Measurements from ENCODE around the gene PLPP1.
A peak's percentile ranks its signal among the peaks of the same experiment; 100 is the strongest.
"Not testable (repeated sequence)": the region's sequence is repeated elsewhere in the genome, so short reads cannot be mapped to it uniquely, and the experiment has no call there.

Gene PLPP1

GRCh38 chr5:55509796-55510522 is 24.8 kb downstream of the PLPP1 start:
- H3K4me3 ChIP-seq (ENCODE audit: low read depth, low read length), result no peak overlapping the region
- no peak for DNase-seq (ENCODE audit: low read depth)
- no peak for TF ChIP-seq POLR2A (IDR thresholded peaks at IDR 0.05; ENCODE audit: extremely low read depth, insufficient read length)
- no peak for TF ChIP-seq MAX (IDR thresholded peaks at IDR 0.05; ENCODE audit: low read depth, low read length)
- TF ChIP-seq CTCF (IDR thresholded peaks at IDR 0.05; ENCODE audit: low read depth, low read length), result no peak
- no peak for TF ChIP-seq MYC (IDR thresholded peaks at IDR 0.05; ENCODE audit: low read depth, low read length)

- no peak for DNase-seq (ENCODE audit: low read depth)
- H3K4me3 ChIP-seq (ENCODE audit: low read depth, low read length), result no peak overlapping the region
- no peak for TF ChIP-seq POLR2A (IDR thresholded peaks at IDR 0.05; ENCODE audit: extremely low read depth, insufficient read length)
- no peak for TF ChIP-seq MAX (IDR thresholded peaks at IDR 0.05; ENCODE audit: low read depth, low read length)
- no peak for TF ChIP-seq CTCF (IDR thresholded peaks at IDR 0.05; ENCODE audit: low read depth, low read length)
- TF ChIP-seq MYC (IDR thresholded peaks at IDR 0.05; ENCODE audit: low read depth, low read length), result no peak
These were observed 25.7 kb downstream of the PLPP1 start for GRCh38 chr5:55509097-55509496.

GRCh38 chr5:55507574-55507973 is 27.2 kb downstream of the PLPP1 start:
- no peak overlapping the region for H3K4me3 ChIP-seq (ENCODE audit: low read depth, low read length)
- TF ChIP-seq POLR2A (IDR thresholded peaks at IDR 0.05; ENCODE audit: extremely low read depth, insufficient read length), result no peak
- no peak for TF ChIP-seq CTCF (IDR thresholded peaks at IDR 0.05; ENCODE audit: low read depth, low read length)
- TF ChIP-seq MYC (IDR thresholded peaks at IDR 0.05; ENCODE audit: low read depth, low read length), result no peak
- TF ChIP-seq MAX (IDR thresholded peaks at IDR 0.05; ENCODE audit: low read depth, low read length), result no peak
- DNase-seq (ENCODE audit: low read depth), result no peak

GRCh38 chr5:55505711-55506110 is 29.1 kb downstream of the PLPP1 start:
- not testable (repeated sequence) for DNase-seq (ENCODE audit: low read depth); H3K4me3 ChIP-seq (ENCODE audit: low read depth, low read length)

- not testable (repeated sequence) for DNase-seq (ENCODE audit: low read depth); H3K4me3 ChIP-seq (ENCODE audit: low read depth, low read length)
These were observed 30.8 kb downstream of the PLPP1 start for GRCh38 chr5:55503917-55504316.

- DNase-seq (ENCODE audit: low read depth), result peak; percentile 2
- no peak for TF ChIP-seq POLR2A (IDR thresholded peaks at IDR 0.05; ENCODE audit: extremely low read depth, insufficient read length)
- no peak for TF ChIP-seq MYC (IDR thresholded peaks at IDR 0.05; ENCODE audit: low read depth, low read length)
- TF ChIP-seq CTCF (IDR thresholded peaks at IDR 0.05; ENCODE audit: low read depth, low read length), result no peak
- TF ChIP-seq MAX (IDR thresholded peaks at IDR 0.05; ENCODE audit: low read depth, low read length), result no peak
These were observed 32.0 kb downstream of the PLPP1 start for GRCh38 chr5:55502759-55503158.

GRCh38 chr5:55498457-55498856 is 36.3 kb downstream of the PLPP1 start:
- TF ChIP-seq MAX (IDR thresholded peaks at IDR 0.05; ENCODE audit: low read depth, low read length) (no peak), CTCF (IDR thresholded peaks at IDR 0.05; ENCODE audit: low read depth, low read length) (no peak), MYC (IDR thresholded peaks at IDR 0.05; ENCODE audit: low read depth, low read length) (no peak), POLR2A (IDR thresholded peaks at IDR 0.05; ENCODE audit: extremely low read depth, insufficient read length) (no peak)
- DNase-seq (ENCODE audit: low read depth), result no peak
- H3K4me3 ChIP-seq (ENCODE audit: low read depth, low read length), result no peak overlapping the region

More at GRCh38 chr5:55502759-55503158, 32.0 kb downstream of the PLPP1 start:
- no peak overlapping the region for H3K4me3 ChIP-seq (ENCODE audit: low read depth, low read length)

All from NB4 (cell line).